ENCODE data around the gene CHSY1.

The CHSY1 gene

DNA sequence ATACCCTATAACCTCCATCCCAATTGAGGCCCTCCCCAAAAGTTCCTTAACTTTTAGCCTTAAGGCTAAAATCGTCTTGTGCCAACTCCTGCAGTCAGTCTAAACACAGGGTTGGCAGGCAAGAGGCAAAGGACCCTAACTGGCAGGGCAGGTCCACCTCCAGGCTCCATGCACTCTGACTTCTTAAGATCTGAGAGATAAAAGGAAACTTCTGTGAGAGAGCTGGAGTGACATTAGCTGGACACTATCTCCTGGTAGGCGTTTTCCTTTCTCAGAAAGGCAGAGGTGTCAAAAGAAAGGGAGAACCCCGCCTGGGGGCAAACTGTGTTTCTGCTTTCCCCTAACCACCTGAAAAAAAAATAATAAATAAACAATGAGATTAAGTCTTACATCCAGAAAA is 3.6 kb downstream of the CHSY1 start:
- DNase-seq (ENCODE audit: low read depth in 1 of 2, low spot score in 1 of 2), result peak; percentile 59 to 73
- in situ Hi-C loops (cut with HindIII; ENCODE audit: low pct_unique_long_range_greater_than_20kb, low sequenced_read_pairs), result no loop called here
- no peak for TF ChIP-seq JUND (IDR thresholded peaks at IDR 0.05; ENCODE audit: low read depth)

DNA sequence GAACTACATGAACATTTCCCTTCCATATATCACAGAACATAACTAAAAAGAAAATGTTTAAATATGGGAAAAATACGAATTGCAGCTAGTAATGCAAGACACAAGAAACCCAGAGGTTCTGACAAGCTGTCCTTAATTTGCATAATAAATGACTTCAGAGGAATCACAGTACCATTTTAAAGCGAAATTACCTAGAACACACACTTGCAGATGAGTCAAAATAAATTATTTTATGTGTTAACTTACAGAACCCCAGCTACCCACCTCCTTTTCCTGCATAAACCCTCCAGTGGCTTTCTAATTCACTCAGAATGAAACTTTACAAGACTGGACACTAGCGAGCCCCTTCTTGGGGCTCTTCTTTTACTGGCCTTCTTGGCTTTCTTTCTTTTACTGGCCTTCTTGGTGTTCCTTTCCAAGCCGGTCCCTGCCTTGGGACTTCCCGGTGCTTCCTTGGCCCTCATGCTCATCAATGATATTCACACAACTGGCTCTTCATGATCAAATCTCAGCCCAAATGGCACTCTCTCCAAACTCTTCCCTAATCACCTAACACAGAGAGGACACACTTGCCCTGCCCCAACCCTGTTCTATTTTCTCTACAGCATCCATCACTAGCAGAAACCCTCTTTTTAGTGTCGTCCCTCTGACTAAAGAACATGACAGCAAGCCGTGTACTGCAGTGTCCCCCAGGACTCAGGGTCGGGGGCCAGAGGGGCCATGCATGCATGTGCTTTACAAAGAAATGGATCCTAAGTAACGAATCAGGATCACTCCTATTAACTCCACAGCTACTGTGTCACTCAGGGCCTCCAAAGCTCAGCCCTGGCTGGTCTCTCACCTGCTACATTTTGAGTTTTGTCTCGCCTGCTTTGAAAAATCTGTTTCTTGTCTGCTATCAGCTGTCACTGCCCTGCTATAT is 4.8 kb downstream of the CHSY1 start:
- TF ChIP-seq JUND (IDR thresholded peaks at IDR 0.05; ENCODE audit: low read depth), result no peak
- DNase-seq (ENCODE audit: low read depth in 1 of 2, low spot score in 1 of 2), result no peak
- in situ Hi-C loops (cut with HindIII; ENCODE audit: low pct_unique_long_range_greater_than_20kb, low sequenced_read_pairs), result no loop called here

DNA sequence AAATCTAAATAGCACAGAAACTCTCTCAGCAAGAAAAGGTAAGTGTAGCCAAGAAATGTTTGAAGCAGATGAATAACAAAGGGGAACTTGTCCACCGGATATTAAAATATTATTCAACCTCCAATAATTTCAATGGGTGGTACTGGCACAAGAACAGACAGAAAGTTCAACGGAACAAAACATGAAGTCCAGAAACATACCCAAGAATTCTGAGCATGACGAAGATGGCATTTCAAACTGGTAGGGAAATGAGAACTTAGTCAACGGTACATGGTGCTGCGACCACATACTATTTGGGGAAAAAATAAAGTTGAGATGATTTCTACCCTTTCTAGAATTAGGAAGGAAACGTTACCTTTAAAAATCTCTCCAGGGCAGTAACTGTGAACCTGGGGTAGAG is 5.5 kb downstream of the CHSY1 start:
- DNase-seq (ENCODE audit: low read depth in 1 of 2, low spot score in 1 of 2), result no peak
- no peak for TF ChIP-seq JUND (IDR thresholded peaks at IDR 0.05; ENCODE audit: low read depth)
- in situ Hi-C loops (cut with HindIII; ENCODE audit: low pct_unique_long_range_greater_than_20kb, low sequenced_read_pairs), result no loop called here

DNA sequence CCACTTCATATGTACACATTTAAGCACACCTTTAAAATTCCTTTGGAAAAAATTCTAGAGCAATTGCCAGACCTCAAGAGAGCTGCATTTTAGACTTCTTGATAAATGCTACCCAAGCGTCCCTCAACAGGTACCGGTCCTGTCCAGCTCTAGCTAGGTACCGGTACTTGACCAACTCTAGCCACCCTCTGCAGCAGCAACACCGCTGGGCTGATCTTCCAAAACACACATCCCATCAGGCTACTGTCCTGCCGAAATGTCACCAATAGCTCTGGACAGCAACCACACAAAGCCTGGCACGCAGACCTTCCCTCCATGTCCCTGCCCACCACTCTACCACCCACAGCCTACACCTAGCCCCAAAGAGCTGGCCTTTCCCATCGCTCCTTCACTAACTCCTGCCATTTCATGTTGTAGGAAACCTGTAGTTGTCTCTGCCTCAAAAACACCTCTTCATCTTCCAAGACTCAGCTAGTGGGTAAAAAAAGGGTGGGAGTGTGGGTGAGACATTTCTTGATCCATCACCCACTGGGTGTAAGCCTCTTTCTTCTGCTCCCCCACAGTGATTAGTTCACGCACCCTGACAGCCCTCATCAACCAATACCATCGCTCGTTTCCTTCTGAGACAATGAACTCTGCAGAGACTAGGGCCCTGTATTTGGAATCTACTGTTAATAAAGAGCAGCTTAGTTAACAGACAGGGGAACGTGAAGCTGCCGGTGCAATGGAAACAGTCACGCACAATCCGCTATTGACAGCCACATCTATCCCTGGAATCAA is 6.8 kb downstream of the CHSY1 start:
- DNase-seq (ENCODE audit: low read depth in 1 of 2, low spot score in 1 of 2), result no peak
- in situ Hi-C loops (cut with HindIII; ENCODE audit: low pct_unique_long_range_greater_than_20kb, low sequenced_read_pairs), result no loop called here
- no peak for TF ChIP-seq JUND (IDR thresholded peaks at IDR 0.05; ENCODE audit: low read depth)

DNA sequence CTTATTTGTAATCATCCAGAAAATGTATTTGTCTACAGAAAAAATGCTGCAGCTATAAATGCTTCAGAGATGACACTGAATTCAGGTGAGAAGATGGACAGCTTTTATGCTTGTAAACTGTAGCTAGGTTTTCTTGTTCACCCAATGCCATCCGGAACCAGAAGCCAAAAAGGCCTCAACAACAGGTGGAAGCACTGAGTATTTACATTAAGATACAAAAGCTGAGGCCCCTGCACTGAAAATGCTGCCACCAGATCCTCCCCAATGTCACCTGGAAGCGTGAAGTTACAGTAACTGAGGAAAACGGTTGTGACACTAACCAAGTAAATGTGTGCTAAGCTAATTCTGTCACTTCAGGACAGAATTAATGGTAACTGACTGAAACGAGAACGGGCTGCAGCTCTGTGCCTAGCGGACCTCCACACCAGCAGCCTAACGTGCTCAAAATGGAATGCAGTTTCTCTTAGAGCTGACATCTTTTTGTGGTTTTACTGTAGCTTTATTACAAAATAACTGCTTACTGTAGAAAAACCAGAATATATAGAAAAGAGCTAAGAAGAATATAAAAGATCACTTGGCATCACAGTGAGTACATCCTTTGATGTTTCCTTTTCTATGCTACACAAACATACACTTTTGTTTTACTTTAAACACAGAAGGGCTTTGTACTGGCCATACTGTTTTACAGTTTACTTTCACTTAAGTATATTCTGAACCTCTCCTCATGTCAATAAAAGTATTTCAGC is 7.6 kb downstream of the CHSY1 start:
- TF ChIP-seq JUND (IDR thresholded peaks at IDR 0.05; ENCODE audit: low read depth), result no peak
- in situ Hi-C loops (cut with HindIII; ENCODE audit: low pct_unique_long_range_greater_than_20kb, low sequenced_read_pairs), result no loop called here
- no peak for DNase-seq (ENCODE audit: low read depth in 1 of 2, low spot score in 1 of 2)

DNA sequence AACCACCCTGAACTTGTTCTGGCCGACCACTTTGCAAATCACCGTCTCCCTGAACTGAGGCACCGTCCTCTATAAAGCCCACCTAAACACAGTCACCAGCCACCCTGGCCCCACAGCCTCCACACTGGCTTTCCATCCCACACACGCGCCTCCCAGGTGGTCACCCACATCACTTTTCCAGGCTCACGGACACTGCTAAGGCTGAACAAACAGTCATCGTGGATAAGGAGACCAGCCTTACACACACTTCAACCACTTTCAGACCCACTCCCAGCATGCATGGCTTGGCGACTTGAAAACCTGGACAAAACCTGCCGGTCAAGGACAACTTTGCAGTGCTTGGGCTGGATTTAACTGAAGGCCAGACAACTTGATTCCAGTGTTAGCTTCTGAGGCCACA is 8.4 kb downstream of the CHSY1 start:
- no peak for TF ChIP-seq JUND (IDR thresholded peaks at IDR 0.05; ENCODE audit: low read depth)
- no peak for DNase-seq (ENCODE audit: low read depth in 1 of 2, low spot score in 1 of 2)
- in situ Hi-C loops (cut with HindIII; ENCODE audit: low pct_unique_long_range_greater_than_20kb, low sequenced_read_pairs), result no loop called here

DNA sequence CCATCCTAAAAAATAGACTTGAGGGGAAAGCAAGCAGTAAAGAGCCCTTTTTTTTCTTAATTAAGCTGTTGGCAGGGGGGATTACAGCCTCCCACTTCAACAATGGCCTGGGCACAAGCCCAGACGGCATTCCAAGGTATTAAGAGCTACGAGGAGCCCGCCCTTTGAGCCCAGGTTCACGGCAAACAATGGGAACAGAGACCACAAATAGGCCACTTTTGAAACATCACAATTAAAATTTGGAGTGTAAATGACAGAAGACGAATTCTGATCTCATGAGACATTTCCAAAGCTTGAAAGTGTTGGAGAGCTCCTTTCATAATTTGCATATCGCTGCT is 8.9 kb downstream of the CHSY1 start:
- no peak for TF ChIP-seq JUND (IDR thresholded peaks at IDR 0.05; ENCODE audit: low read depth)
- in situ Hi-C loops (cut with HindIII; ENCODE audit: low pct_unique_long_range_greater_than_20kb, low sequenced_read_pairs), result no loop called here
- no peak for DNase-seq (ENCODE audit: low read depth in 1 of 2, low spot score in 1 of 2)

DNA sequence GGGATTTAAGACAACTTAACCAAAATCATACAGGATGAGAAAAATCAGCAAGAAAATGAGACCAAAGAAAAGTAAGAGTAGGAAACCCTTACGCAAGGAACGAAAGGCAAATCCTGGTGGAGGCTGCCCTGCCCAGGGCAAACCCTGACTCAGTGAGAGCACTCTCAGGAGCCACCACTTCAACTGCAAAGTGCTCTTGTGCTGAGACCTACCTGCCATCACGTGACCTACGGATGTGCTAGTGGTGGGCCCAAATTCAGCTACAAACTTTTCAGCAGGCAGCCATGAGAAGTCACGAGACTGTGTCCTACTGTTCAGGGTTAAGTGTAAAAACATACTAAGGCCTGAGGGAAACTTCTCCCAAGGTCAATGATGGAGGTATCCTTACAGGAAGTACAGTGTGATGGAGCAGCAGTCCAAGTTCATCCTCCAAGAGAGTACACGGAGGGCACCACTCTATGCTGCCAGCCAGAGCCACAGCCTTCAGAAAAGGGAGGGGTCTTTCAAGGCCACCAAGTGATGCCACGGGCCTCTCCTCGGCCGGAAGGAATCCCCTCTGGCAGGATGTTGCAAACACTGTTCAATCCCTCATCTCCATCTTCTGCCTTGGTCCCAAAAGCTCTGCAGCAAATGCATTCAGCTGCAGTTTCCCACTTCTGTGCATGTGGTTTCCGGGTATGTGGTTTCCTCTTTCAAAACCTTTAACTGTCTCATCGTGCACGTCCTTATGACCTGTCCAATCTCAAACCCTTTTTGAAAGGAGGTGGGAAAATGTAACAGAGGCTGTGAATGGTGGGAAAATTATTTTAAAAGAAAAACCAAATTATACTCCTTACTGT is 9.5 kb downstream of the CHSY1 start:
- in situ Hi-C loops (cut with HindIII; ENCODE audit: low pct_unique_long_range_greater_than_20kb, low sequenced_read_pairs), result no loop called here
- DNase-seq (ENCODE audit: low read depth in 1 of 2, low spot score in 1 of 2), result no peak

DNA sequence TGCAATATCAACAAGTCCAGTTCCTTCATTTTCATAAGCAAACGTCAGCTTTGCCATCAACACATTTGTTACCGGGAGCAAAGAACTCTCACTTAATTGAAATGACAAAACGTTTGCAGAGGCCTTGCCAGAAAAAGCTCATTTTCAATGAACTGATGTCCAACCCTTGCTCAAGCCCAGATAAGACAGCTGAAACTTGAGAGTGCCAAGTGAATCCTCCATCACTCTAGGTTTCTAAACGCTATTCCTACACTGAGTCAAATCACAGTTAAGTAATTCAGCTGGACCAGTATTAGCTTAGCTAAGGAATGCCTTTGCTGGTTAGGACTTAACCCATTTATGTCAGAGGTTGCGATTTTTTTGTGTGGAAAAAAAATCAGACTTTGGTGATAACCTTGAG is 11.5 kb downstream of the CHSY1 start:
- no peak for TF ChIP-seq JUND (IDR thresholded peaks at IDR 0.05; ENCODE audit: low read depth)
- no peak for DNase-seq (ENCODE audit: low read depth in 1 of 2, low spot score in 1 of 2)
- in situ Hi-C loops (cut with HindIII; ENCODE audit: low pct_unique_long_range_greater_than_20kb, low sequenced_read_pairs), result no loop called here

More for the DNA sequence above, 9.5 kb downstream of the CHSY1 start:
- TF ChIP-seq JUND (IDR thresholded peaks at IDR 0.05; ENCODE audit: low read depth), result no peak

DNA sequence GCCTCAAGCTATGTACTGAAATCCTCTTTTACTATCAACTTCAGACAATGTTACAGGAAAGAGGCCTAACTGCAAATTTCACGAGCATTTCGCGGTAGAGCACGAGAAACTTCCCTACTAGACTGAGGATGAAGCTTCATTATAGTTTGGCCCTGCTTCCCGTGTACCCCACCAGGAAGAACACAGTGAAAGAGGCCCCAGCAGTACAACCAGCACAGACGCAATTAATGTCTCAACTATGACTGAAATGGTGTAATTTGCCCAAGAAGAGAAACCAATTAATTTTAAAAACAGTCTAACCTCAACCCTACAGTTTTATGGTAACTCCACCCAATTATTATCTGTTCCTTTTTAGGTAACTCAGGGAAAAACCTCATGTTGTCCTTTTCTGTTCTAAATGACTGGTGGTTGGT is 12.1 kb downstream of the CHSY1 start:
- in situ Hi-C loops (cut with HindIII; ENCODE audit: low pct_unique_long_range_greater_than_20kb, low sequenced_read_pairs), result no loop called here
- DNase-seq (ENCODE audit: low read depth in 1 of 2, low spot score in 1 of 2), result no peak
- TF ChIP-seq JUND (IDR thresholded peaks at IDR 0.05; ENCODE audit: low read depth), result no peak

DNA sequence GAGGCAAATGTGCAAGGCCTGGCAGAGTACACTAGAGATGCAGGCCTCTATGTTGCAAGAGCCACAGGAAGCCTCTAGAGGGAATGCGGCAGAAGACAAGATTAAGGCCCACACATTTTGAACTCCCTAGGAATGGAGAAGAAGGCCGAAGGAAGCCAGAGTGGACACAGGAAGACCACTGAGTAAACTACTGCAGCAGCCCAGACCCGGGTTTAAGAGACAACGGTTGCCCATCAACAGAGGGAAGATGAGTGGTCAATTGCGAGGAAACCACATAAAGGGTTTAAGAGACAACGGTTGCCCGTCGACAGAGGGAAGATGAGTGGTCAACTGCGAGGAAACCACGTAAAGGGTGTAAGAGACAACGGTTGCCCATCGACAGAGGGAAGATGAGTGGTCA is 14.6 kb downstream of the CHSY1 start:
- TF ChIP-seq JUND (IDR thresholded peaks at IDR 0.05; ENCODE audit: low read depth), result no peak
- no peak for DNase-seq (ENCODE audit: low read depth in 1 of 2, low spot score in 1 of 2)
- in situ Hi-C loops (cut with HindIII; ENCODE audit: low pct_unique_long_range_greater_than_20kb, low sequenced_read_pairs), result no loop called here

Measured in T47D (cell line).